ENCODE measurements around the gene SLC50A1.
"Not testable (repeated sequence)": the region's sequence is repeated elsewhere in the genome, so short reads cannot be mapped to it uniquely, and the experiment has no call there.

SLC50A1 gene

GRCh38 chr1:155116113-155116764, 19.4 kb upstream of the SLC50A1 start:
- DNase-seq (ENCODE audit: low read depth in 2 of 2), result no peak

GRCh38 chr1:155117610-155118009, 18.0 kb upstream of the SLC50A1 start:
- DNase-seq (ENCODE audit: low read depth in 2 of 2), result no peak

GRCh38 chr1:155118090-155118489, 17.6 kb upstream of the SLC50A1 start:
- DNase-seq (ENCODE audit: low read depth in 2 of 2), result not testable (repeated sequence)

GRCh38 chr1:155120253-155120652, 15.4 kb upstream of the SLC50A1 start:
- DNase-seq (ENCODE audit: low read depth in 2 of 2), result no peak

DNA sequence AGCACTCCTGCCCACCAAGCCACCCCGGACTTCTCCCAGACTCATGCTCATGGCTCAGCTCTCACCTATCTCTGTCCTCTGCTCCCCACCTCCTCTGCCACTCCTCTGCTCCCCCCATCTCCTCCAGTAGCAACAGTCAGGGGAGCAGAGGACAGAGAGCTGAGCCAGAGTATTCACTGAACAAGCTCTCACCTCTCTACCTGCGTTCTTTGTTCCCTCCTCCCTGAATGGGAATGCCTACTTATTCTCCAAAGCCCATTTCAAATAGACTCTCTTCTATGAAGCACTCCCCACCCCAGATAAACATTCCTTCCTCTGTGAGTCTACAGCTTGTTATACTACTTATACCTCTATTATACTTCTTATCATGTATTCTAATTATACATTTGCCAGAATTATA, 14.4 kb upstream of the SLC50A1 start:
- no peak for DNase-seq (ENCODE audit: low read depth in 2 of 2)

- no peak for DNase-seq (ENCODE audit: low read depth in 2 of 2)
Observed at GRCh38 chr1:155122308-155122707, 13.3 kb upstream of the SLC50A1 start.

GRCh38 chr1:155123801-155124200, 11.9 kb upstream of the SLC50A1 start:
- DNase-seq (ENCODE audit: low read depth in 2 of 2), result no peak

- DNase-seq (ENCODE audit: low read depth in 2 of 2), result no peak
Observed at GRCh38 chr1:155124503-155125463, 10.9 kb upstream of the SLC50A1 start.

GRCh38 chr1:155125511-155125945, 10.1 kb upstream of the SLC50A1 start:
- no peak for DNase-seq (ENCODE audit: low read depth in 2 of 2)

DNA sequence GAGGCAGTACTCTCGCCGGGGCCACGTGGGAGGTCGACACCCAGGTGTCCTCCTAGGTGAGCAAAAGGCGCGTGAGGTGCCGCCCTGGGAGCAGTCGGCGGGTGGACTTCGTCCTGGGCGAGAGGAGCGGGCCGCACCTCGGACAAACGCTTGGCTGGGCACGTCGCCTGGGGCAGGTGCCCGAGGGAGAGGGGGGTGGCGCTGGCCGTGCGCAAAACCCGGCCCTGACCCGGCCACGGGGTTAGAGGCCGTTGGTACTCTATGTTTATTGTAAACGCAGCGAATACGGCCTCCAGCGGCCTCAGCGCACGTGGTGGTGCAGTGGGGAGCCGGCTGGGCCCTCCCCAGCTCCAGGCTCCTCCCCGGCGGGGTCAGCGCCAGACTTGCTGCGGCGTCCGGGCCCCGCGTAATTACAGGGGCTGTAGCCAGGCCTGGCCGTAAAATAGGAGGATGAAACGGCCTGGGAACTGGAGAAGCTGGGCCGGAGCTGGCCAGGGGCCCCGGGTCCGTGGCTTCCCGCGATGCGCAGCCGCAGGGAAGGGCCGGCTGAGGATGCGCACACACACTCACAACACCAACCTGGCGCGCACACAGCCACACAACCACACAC, 9.6 kb upstream of the SLC50A1 start:
- DNase-seq (ENCODE audit: low read depth in 2 of 2), result no peak

DNA sequence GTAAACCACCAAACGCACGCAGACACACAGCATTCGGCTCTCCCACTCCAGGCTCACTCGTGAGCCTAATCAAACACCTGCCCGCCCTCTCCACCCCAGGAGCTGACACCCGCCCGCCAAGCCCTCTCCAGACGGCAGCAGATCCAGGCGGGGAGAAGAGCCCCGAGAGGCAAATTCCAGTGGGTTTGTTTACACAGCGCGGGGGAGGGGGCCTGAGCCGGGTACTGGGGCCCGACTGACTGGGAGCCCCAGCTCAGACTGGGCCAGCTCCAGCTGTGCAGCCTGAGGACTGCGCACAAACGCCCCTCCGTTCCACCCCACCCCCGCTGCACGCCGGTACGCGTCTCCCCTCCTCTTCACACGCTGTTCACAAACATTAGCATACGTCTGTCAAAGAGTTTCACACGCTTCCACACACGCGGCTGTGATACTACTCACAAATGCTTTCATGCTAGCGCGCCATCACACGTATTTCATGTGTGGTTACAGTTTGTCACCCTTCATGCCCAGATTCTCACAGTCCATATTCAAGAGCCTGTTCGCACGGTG, 9.0 kb upstream of the SLC50A1 start:
- DNase-seq (ENCODE audit: low read depth in 2 of 2), result peak in 1 of 2 donors; percentile 15

DNA sequence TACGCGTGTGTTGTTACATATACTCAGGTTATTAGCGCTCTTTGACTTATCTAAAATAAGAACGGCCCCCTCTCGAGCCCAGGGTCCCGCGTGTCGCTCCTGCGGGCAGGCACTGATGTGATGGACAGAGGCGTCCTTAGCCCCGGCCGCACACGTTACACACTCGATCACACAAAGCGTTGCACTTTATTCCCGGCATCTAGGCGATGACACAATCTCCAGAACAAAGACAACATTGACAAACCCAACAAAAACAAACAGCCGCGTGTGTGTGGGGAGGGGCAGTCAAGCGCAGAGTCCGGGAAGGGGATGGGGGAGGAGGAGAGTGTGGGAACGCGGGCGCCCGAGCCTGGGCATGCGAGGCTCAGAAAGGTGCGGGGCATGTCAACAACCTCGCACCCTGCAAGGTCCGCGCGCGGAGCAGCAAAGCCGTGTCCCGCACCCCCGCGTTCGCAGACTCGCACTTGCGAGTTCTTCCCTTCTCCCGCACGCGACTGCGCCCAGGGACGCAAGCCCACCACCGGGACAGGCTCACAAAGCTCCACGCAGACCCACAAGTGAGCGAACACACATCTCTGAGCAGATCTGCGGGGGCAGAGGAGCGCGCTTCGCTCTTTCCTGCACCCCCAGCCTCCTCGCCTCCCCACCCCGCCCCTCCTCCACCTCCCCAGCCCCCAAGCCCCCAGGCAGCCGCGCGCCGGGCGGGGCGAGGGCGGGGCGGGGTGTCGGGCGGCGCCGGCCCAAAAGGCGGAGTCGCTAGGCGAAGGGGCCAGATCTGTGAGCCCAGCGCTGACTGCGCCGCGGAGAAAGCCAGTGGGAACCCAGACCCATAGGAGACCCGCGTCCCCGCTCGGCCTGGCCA, 8.3 kb upstream of the SLC50A1 start, which contains the start of gene EFNA1:
Gene EFNA1 (plus strand): TSS at position 772 of the 862 bp plus-strand sequence. CDS start 102 bp downstream, outside the sequence.
- peak; percentile 11 to 25 for DNase-seq (ENCODE audit: low read depth in 2 of 2)

DNA sequence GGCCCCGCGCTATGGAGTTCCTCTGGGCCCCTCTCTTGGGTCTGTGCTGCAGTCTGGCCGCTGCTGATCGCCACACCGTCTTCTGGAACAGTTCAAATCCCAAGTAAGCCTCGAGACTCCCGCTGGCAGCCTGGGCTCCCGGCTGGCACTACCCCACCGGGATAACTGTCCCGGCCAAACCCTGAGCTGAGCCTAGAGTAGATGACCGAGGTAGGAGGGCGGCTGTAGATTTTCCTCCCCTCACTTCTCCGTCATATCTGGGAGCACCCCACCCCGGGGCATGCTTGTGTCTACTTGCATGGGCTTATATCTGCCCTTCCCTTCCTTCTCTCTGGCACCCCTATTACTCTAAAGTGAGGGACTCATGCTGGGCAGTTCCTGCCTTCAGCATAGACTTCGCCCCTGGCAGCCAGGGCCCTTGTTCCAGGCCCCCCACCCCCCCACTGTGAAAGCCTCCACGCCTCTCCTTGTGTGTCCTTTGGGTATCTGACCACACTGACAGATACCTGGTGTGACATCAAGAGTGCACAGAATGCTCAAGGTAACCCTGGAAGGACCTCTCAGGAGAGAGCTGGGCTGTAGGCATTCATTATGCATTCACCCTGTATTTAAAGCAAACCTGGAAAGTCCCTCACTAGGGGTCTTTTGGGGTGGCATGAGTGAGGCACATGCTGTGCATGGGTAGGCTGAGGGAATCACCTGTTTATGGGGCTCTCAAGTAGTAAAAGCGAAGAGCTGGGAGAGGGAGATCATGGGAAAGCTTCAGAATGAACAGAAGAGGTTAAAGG, 7.5 kb upstream of the SLC50A1 start:
- no peak for DNase-seq (ENCODE audit: low read depth in 2 of 2)

GRCh38 chr1:155128755-155129473, 6.7 kb upstream of the SLC50A1 start:
- no peak for DNase-seq (ENCODE audit: low read depth in 2 of 2)

- DNase-seq (ENCODE audit: low read depth in 2 of 2), result no peak
Observed at GRCh38 chr1:155130272-155131006, 5.2 kb upstream of the SLC50A1 start.

DNA sequence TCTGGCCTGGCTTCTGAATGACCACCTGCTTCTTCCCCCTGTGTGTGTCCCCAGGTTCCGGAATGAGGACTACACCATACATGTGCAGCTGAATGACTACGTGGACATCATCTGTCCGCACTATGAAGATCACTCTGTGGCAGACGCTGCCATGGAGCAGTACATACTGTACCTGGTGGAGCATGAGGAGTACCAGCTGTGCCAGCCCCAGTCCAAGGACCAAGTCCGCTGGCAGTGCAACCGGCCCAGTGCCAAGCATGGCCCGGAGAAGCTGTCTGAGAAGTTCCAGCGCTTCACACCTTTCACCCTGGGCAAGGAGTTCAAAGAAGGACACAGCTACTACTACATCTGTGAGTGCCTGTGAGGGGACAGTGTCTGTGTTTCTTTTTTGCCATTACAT, 4.4 kb upstream of the SLC50A1 start:
- no peak for DNase-seq (ENCODE audit: low read depth in 2 of 2)

- no peak for DNase-seq (ENCODE audit: low read depth in 2 of 2)
Observed at GRCh38 chr1:155131856-155132255, 3.8 kb upstream of the SLC50A1 start.

DNA sequence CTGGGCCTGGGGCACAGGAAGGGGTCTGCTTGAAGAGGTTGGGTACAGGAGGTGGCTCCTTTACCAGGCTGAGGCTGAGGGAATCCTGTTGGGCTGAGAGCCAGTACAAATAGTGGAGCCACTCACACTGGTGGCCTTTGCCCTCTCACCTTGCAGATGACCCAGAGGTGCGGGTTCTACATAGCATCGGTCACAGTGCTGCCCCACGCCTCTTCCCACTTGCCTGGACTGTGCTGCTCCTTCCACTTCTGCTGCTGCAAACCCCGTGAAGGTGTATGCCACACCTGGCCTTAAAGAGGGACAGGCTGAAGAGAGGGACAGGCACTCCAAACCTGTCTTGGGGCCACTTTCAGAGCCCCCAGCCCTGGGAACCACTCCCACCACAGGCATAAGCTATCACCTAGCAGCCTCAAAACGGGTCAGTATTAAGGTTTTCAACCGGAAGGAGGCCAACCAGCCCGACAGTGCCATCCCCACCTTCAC, 1.8 kb upstream of the SLC50A1 start:
- DNase-seq (ENCODE audit: low read depth in 2 of 2), result no peak

GRCh38 chr1:155134322-155134721, 1.3 kb upstream of the SLC50A1 start:
- DNase-seq (ENCODE audit: low read depth in 2 of 2), result no peak
